Measurements from ENCODE around the gene TMEFF1. TPM values are rescaled to one million over a fixed set of nuclear protein-coding genes. Genes with fewer than 3 reads are reported as not detected.

The TMEFF1 gene
- total and polyA plus RNA-seq, 2 of the 8 experiments (the other 6 are each of a cell fraction or from before 2014, with no cell fraction given), result 13.5 to 68.2 TPM

- H2BK120ac ChIP-seq (replicated peaks; ENCODE audit: low read depth, low read length), result no peak overlapping the region
- ChIA-PET CTCF (ENCODE audit: partially characterized antibody) (interaction anchor here (1.0 to 1.2 kb wide), 2 partner anchors 14 to 75 kb away, joined by 3 to 6 read pairs; no protein-coding TSS in a partner anchor), POLR2A (ENCODE audit: partially characterized antibody) (no interaction called here)
- no peak overlapping the region for H4K5ac ChIP-seq (ENCODE audit: insufficient read length, low read depth, low read length)
- H4K91ac ChIP-seq (replicated peaks; ENCODE audit: insufficient read length, low read length), result no peak overlapping the region
- no peak for FAIRE-seq
- no peak overlapping the region for H4K8ac ChIP-seq (ENCODE audit: extremely low read depth, insufficient read depth, low read length)
- H3K36me3 ChIP-seq (ENCODE audit: control insufficient read depth in 2 of 4, insufficient read depth in 4 of 4, low read length in 3 of 4), result peaks cover 0 to 26% (median 6%) of the 10 kb centered on the region in 4 experiments; a peak in 3 of 8 replicates
- H4K20me1 ChIP-seq (replicated peaks in 1 of 2; ENCODE audit: control insufficient read depth in 1 of 2, insufficient read depth in 2 of 2, low read length in 2 of 2), result peaks cover 0 to 2% of the 10 kb centered on the region in 2 experiments
- H3K56ac ChIP-seq (replicated peaks; ENCODE audit: insufficient read length, low read depth, low read length), result no peak overlapping the region
- no peak overlapping the region for H3K4ac ChIP-seq (replicated peaks; ENCODE audit: insufficient read length, low read depth, low read length)
- no peaks in the 10 kb centered on the region for H3K79me2 ChIP-seq (ENCODE audit: control insufficient read depth in 1 of 2, insufficient read depth in 2 of 2, low read length in 2 of 2)
- no peak overlapping the region for H2BK5ac ChIP-seq (ENCODE audit: low read depth, low read length)
- no peak overlapping the region for H2AK5ac ChIP-seq (ENCODE audit: low read depth, low read length)
- no peak overlapping the region for H3K27ac ChIP-seq (ENCODE audit: low read depth, low read length)
- no peak for DNase-seq (ENCODE audit: low read depth in 1 of 2, low spot score in 2 of 2)
- H3K23me2 ChIP-seq (ENCODE audit: low read depth, low read length), result no peaks in the 10 kb centered on the region
- no peak overlapping the region for H2BK12ac ChIP-seq (ENCODE audit: low read depth, low read length)
- H2AFZ ChIP-seq (ENCODE audit: low read length), result no peak overlapping the region
- no peak overlapping the region for H2BK15ac ChIP-seq (ENCODE audit: low read length)
- no peaks in the 10 kb centered on the region for H3K27me3 ChIP-seq (replicated peaks in 1 of 4; ENCODE audit: control insufficient read depth in 3 of 4, extremely low read depth in 1 of 4, insufficient read depth in 3 of 4, low read length in 3 of 4)
- no peak overlapping the region for H3K9ac ChIP-seq (replicated peaks in 1 of 4; ENCODE audit: extremely low read depth in 1 of 4, low read depth in 3 of 4, low read length in 3 of 4)
- no peak overlapping the region for H3K4me3 ChIP-seq (ENCODE audit: extremely low read depth in 1 of 4, insufficient read depth in 2 of 4, low read depth in 3 of 4, low read length in 4 of 4)
- H3K9me3 ChIP-seq (ENCODE audit: insufficient read depth in 2 of 2, low read depth in 1 of 2, low read length in 1 of 2), result no peaks in the 10 kb centered on the region
- no peak overlapping the region for H3K23ac ChIP-seq (ENCODE audit: insufficient read length)
- H3K4me1 ChIP-seq (replicated peaks in 1 of 4; ENCODE audit: control insufficient read depth in 3 of 4, insufficient read depth in 4 of 4, low read length in 3 of 4), result no peaks in the 10 kb centered on the region
- H3K79me1 ChIP-seq (ENCODE audit: low read depth, low read length), result no peaks in the 10 kb centered on the region
- H3K4me2 ChIP-seq (ENCODE audit: insufficient read depth in 1 of 2, low read depth in 2 of 2, low read length in 2 of 2), result no peak overlapping the region
- no peak overlapping the region for H3K18ac ChIP-seq (ENCODE audit: extremely low read depth, low read length)
- H2BK20ac ChIP-seq (ENCODE audit: low read length), result no peak overlapping the region
- H3K14ac ChIP-seq (ENCODE audit: insufficient read length), result no peak overlapping the region
- TF ChIP-seq SP4 (IDR thresholded peaks at IDR 0.05; ENCODE audit: low read length), result no peak
- TF ChIP-seq, protein P1, sequence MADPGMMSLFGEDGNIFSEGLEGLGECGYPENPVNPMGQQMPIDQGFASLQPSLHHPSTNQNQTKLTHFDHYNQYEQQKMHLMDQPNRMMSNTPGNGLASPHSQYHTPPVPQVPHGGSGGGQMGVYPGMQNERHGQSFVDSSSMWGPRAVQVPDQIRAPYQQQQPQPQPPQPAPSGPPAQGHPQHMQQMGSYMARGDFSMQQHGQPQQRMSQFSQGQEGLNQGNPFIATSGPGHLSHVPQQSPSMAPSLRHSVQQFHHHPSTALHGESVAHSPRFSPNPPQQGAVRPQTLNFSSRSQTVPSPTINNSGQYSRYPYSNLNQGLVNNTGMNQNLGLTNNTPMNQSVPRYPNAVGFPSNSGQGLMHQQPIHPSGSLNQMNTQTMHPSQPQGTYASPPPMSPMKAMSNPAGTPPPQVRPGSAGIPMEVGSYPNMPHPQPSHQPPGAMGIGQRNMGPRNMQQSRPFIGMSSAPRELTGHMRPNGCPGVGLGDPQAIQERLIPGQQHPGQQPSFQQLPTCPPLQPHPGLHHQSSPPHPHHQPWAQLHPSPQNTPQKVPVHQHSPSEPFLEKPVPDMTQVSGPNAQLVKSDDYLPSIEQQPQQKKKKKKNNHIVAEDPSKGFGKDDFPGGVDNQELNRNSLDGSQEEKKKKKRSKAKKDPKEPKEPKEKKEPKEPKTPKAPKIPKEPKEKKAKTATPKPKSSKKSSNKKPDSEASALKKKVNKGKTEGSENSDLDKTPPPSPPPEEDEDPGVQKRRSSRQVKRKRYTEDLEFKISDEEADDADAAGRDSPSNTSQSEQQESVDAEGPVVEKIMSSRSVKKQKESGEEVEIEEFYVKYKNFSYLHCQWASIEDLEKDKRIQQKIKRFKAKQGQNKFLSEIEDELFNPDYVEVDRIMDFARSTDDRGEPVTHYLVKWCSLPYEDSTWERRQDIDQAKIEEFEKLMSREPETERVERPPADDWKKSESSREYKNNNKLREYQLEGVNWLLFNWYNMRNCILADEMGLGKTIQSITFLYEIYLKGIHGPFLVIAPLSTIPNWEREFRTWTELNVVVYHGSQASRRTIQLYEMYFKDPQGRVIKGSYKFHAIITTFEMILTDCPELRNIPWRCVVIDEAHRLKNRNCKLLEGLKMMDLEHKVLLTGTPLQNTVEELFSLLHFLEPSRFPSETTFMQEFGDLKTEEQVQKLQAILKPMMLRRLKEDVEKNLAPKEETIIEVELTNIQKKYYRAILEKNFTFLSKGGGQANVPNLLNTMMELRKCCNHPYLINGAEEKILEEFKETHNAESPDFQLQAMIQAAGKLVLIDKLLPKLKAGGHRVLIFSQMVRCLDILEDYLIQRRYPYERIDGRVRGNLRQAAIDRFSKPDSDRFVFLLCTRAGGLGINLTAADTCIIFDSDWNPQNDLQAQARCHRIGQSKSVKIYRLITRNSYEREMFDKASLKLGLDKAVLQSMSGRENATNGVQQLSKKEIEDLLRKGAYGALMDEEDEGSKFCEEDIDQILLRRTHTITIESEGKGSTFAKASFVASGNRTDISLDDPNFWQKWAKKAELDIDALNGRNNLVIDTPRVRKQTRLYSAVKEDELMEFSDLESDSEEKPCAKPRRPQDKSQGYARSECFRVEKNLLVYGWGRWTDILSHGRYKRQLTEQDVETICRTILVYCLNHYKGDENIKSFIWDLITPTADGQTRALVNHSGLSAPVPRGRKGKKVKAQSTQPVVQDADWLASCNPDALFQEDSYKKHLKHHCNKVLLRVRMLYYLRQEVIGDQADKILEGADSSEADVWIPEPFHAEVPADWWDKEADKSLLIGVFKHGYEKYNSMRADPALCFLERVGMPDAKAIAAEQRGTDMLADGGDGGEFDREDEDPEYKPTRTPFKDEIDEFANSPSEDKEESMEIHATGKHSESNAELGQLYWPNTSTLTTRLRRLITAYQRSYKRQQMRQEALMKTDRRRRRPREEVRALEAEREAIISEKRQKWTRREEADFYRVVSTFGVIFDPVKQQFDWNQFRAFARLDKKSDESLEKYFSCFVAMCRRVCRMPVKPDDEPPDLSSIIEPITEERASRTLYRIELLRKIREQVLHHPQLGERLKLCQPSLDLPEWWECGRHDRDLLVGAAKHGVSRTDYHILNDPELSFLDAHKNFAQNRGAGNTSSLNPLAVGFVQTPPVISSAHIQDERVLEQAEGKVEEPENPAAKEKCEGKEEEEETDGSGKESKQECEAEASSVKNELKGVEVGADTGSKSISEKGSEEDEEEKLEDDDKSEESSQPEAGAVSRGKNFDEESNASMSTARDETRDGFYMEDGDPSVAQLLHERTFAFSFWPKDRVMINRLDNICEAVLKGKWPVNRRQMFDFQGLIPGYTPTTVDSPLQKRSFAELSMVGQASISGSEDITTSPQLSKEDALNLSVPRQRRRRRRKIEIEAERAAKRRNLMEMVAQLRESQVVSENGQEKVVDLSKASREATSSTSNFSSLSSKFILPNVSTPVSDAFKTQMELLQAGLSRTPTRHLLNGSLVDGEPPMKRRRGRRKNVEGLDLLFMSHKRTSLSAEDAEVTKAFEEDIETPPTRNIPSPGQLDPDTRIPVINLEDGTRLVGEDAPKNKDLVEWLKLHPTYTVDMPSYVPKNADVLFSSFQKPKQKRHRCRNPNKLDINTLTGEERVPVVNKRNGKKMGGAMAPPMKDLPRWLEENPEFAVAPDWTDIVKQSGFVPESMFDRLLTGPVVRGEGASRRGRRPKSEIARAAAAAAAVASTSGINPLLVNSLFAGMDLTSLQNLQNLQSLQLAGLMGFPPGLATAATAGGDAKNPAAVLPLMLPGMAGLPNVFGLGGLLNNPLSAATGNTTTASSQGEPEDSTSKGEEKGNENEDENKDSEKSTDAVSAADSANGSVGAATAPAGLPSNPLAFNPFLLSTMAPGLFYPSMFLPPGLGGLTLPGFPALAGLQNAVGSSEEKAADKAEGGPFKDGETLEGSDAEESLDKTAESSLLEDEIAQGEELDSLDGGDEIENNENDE (IDR thresholded peaks at IDR 0.05; ENCODE audit: insufficient replicate concordance, low read length), result no peak
Measured at GRCh38 chr9:100455470-100455869, 17.5 kb upstream of the TMEFF1 start.
